NCI-H345 treated with DMSO at 0.1 percent for 48 hours (cell line): ENCODE measurements around the gene NGFR.

Experiments
- DNase-seq: peaks from one replicate; lab custom pipeline; 2025; ENCODE audit not compliant: unreplicated experiment; lab: John Stamatoyannopoulos, UW

Gene NGFR

GRCh38 chr17:49468811-49469385 is 26.2 kb upstream of the NGFR start:
- DNase-seq = no peak

DNA sequence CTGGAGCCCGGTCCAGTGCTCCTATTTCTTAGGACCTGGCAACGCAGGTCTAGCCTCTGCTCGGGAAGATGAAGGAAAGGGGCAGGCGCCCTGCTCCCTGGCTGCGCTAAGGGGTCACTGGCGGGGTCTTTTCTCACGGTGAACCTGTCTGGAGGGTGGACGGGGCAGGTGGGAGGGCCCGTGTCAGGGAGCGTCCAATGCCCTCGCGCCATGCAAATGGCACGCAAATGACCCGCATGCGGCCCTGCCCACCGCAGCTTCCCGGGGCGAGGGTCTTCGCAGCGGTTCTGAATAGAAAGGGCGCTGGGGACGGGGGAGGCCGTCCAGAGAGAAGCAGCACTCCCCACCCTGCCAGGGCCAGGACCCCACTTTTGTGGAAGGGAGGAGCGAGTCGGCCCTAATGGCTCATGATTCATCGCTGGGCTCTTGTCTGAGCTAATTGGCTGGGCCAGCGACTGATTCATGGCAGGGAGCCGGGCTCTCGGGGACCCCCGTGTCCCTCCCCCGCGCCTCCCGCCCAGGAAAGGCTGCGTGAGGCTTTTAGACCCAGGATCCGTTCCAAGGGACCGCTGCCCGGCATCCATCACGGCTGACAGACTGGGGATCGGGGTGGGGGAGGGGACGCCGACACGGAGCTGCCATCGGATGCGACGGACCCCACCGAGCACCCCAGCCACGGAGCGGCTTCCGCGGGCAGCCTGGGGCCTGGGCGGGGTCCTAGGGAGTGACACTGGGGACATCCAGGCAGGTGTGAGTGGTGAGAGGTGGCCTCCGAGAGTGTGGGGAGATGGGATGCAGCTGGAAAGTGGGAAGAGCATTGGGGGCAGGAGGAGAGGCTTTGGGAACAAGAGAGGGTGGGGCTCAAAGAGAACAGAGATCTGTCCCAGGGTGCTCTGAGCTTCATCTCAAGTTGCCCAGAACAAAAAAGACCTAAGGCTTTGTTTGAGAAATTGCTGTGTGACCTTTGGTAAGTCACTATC is 25.0 kb upstream of the NGFR start:
- no peak for DNase-seq

GRCh38 chr17:49471089-49471683 is 23.9 kb upstream of the NGFR start:
- DNase-seq = no peak

- DNase-seq = no peak
These were observed 23.3 kb upstream of the NGFR start for GRCh38 chr17:49471769-49472168.

DNA sequence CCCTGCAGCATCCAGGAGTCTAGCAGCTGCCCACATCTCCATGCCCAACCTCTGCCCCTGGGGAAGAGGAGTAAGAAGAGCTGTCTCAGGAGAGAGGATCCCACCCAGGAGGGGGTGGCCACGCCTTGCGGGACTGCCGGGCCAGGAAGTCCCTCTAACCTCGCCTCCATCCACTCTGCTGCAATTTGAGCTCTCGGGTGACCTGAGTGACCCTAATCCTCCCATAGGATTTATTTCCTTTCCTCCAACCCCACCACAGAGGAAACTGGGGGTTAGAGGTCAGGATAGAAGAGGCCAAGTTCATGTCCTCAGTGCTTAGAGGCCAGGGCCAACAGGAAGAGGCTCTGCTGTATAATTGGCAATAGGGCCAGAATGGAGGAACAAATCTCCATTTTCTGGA is 22.6 kb upstream of the NGFR start:
- no peak for DNase-seq

DNA sequence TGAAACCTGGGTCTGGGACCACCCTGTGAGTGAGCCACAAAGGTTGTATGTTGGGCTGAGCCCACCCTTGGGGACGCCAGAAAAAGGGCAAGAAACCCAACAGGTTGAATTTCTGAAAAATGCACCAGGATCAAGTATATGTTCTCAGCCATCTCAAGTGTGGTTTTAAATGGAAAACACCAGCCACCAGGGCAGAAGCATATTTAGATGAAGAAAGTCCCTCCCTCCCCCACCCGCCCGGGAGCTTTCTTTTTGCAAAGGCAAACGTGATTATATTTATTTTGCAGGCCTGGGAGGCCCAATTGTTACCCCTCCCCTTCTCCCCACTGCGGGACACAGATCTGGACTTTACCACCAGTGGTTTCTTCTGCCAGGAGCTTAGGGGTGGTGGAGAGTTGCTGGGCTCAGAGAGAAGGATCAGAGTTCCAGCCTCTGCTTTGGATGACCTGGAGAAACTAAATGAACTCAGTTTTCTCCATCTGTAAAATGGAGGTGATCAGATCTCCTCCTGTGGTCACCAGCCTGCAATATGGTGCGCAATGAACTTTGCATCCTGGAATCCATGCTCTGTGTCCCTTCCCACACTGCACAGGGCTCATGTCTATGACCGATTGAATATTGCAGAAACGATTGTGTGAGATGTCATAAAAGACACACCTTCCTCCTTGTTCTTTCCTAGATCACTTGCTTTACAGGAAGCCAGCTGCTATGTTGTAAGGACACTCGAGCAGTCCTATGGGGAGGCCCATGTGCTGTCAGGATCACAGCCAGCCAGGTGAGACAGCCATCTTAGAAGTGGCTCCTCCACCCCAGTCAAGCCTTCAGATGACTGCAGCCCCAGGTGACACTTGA is 21.0 kb upstream of the NGFR start:
- DNase-seq = no peak

- no peak for DNase-seq
These were observed 17.4 kb upstream of the NGFR start for GRCh38 chr17:49477709-49478108.

DNA sequence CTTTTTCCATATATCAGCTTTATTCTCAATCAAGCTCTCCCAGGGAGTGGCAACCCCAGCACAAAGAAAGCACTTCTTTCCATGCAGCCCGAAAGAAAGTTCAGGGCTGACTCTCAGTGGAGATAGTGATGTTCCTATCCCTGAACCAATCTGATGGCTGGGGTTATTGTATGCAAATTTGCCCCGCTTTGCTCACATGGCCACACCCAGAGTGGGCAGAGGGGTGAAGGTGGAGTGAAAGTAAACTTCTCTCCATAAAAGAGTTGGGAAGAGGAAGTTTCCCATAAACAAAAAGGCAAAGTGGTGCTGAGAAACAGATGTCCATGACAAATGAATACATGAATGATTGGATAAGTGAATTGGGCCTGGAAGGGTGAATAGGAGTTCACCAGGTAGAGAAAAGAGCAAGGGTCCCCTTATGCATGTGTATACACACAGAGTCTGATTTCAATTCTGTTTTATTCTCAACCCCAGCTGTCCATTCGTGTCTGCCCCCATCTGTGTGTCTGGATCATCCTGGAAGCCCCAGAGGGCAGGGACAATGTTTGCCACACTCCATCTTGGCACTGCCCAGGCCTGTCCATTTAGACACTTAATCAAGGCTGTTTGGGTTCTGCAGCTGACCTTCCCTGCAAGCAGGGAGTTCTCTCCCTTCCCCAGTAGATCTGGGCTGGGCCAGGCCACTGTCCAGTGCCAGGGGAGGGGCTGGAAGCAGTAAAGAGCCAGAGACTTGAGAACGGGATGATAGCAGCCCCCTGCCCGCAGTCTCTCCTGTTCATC is 14.1 kb upstream of the NGFR start:
- DNase-seq = no peak

- DNase-seq = no peak
These were observed 12.8 kb upstream of the NGFR start for GRCh38 chr17:49482144-49482817.

GRCh38 chr17:49483599-49484509 is 11.2 kb upstream of the NGFR start:
- DNase-seq = no peak

DNA sequence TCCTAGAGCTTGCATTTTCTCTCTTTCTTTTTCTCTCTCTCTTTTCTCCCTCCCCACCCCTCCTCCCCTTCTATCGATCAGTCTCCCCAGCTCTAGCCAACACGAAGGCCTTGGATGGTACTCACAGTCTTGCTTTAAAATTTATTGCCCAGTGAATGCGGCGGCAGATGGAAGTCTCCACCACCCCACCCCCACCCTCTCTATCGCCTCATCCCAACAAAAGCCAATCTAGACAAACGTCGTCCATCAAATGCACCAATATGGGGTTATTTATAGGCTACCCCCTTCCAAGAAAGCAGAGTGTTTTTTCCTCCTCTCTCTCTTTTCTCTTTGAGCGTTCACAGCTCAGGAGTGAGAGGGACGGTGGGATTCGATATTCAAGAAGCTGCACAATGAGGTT is 10.5 kb upstream of the NGFR start:
- DNase-seq = no peak

GRCh38 chr17:49486012-49486641 is 9.0 kb upstream of the NGFR start:
- no peak for DNase-seq

GRCh38 chr17:49487183-49487582 is 7.9 kb upstream of the NGFR start:
- no peak for DNase-seq

GRCh38 chr17:49488612-49489011 is 6.5 kb upstream of the NGFR start:
- no peak for DNase-seq

- DNase-seq = no peak
These were observed 5.7 kb upstream of the NGFR start for GRCh38 chr17:49489348-49489747.

GRCh38 chr17:49490276-49490675 is 4.8 kb upstream of the NGFR start:
- no peak for DNase-seq

GRCh38 chr17:49491192-49491769 is 3.8 kb upstream of the NGFR start:
- no peak for DNase-seq

DNA sequence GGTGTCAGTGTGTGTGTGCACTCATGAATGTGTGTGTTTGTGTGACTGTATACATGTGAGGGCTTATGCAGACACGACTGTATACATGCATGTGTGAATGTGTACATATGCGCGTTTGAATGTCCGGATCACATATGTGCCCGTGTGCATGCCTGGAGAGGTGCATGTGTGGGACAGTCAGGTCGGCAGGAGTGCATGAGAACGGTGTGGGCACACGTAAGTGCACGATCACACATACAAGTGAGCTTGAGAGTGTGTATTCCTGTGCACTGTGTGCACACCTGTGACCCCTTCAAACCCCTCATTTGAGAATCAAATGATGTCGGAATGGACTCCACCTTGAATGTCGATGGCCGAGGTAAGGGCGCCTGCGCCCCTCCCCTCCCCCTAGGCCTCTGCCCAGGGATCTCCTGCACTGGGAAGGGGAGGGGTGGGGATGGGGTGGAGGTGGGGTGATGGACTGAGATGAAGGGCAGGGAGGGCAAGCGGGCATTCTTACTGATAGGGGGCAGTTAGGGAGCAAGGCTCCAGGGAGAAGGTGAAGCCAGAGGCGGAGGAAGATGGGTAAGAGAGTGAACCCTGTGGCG is 601 bp upstream of the NGFR start:
- no peak for DNase-seq
